Uterus (tissue), 4 donors: ENCODE measurements around the gene HIBCH. TPM values are rescaled to one million over a fixed set of nuclear protein-coding genes. Genes with fewer than 3 reads are reported as not detected.
"Not testable (repeated sequence)": the region's sequence is repeated elsewhere in the genome, so short reads cannot be mapped to it uniquely, and the experiment has no call there.

Experiments
- DNase-seq, 2 donors: peaks; one replicate each; pipeline ENCODE4 v3.0.0-alpha.2; 2019 to 2020
- H3K27ac ChIP-seq, 2 donors: fragments of 200-600 bp; sonication (generic); 1 replicate in 1 of 2; 2 replicates in 1 of 2; pipeline ENCODE4 v1.5.1; 2016 to 2018
- H3K27me3 ChIP-seq, 2 donors: fragments of 200-600 bp; sonication (generic); one replicate each; pipeline ENCODE4 v1.5.1; 2018 to 2019; ENCODE audit warnings: control low read depth in 1 of 2
- H3K36me3 ChIP-seq, 2 donors: fragments of 200-600 bp; sonication (generic); one replicate each; pipeline ENCODE4 v1.5.1; 2019; ENCODE audit warnings: control low read depth in 1 of 2
- H3K4me1 ChIP-seq, 2 donors: fragments of 200-600 bp; sonication (generic); one replicate each; pipeline ENCODE4 v1.5.1; 2018 to 2019; ENCODE audit warnings: control low read depth in 1 of 2
- H3K4me3 ChIP-seq, 2 donors: fragments of 200-600 bp; sonication (generic); 1 replicate in 1 of 2; 2 replicates in 1 of 2; pipeline ENCODE4 v1.5.1; 2018 to 2019; ENCODE audit warnings: mild to moderate bottlenecking in 1 of 2
- H3K9me3 ChIP-seq, 2 donors: fragments of 200-600 bp; sonication (generic); one replicate each; pipeline ENCODE4 v1.5.1; 2019; ENCODE audit warnings: control low read depth in 1 of 2
- CTCF ChIP-seq, 4 experiments: fragments of 200-600 bp in 2 of 4; fragments of 450-650 bp in 2 of 4; sonication (generic) in 2 of 4; IDR thresholded peaks; one replicate each; pipeline ENCODE4 v1.5.1; 2016 to 2019; ENCODE audit warnings: antibody characterized with exemption in 4 of 4, mild to moderate bottlenecking in 2 of 4, moderate library complexity in 1 of 4
- POLR2A ChIP-seq, 2 donors: fragments of 450-650 bp; IDR thresholded peaks; one replicate each; pipeline ENCODE4 v1.6.1; 2016; ENCODE audit warnings: antibody characterized with exemption in 2 of 2, mild to moderate bottlenecking in 1 of 2, moderate library complexity in 1 of 2
- intact Hi-C: fragments of 100-400 bp; cut with DNase I; formaldehyde crosslinking; loops from one replicate; pipeline ENCODE4 v1.15.1; 2023; ENCODE audit warnings: low total_unique reads
- total RNA-seq, 4 donors: library from RNA; depleted of rRNA in 3 of 4; stranded (reverse); fragments of >200 nt in 3 of 4; gene quantifications; one replicate each; pipeline versions ENCODE4 v1.1.0 to v1.2.4, GENCODE V29; 2014 to 2023
- donor health status: DM: yes; HTN: yes; CAD: no.

HIBCH gene
- total RNA-seq, 4 donors from 2014 or later, result 9.1 to 53.9 (median 26.9) TPM

GRCh38 chr2:190301032-190301431 is 18.6 kb downstream of the HIBCH start:
- intact Hi-C loops, result no loop called here
- Histone ChIP-seq H3K27ac (no peak overlapping the region), H3K4me3 (no peak overlapping the region), H3K4me1 (no peaks in the 10 kb centered on the region), H3K9me3 (no peaks in the 10 kb centered on the region), H3K36me3 (no peaks in the 10 kb centered on the region), H3K27me3 (no peaks in the 10 kb centered on the region)
- DNase-seq, result no peak
- TF ChIP-seq CTCF (IDR thresholded peaks at IDR 0.05), result no peak
- TF ChIP-seq POLR2A (IDR thresholded peaks at IDR 0.05), result no peak

- H3K4me1 ChIP-seq, H3K36me3 ChIP-seq, DNase-seq, H3K27me3 ChIP-seq, H3K4me3 ChIP-seq, H3K9me3 ChIP-seq, H3K27ac ChIP-seq, intact Hi-C loops: not testable (repeated sequence)
Measured at GRCh38 chr2:190297880-190298279, 21.7 kb downstream of the HIBCH start.

- no peaks in the 10 kb centered on the region for H3K9me3 ChIP-seq
- H3K27ac ChIP-seq, result no peak overlapping the region
- no peaks in the 10 kb centered on the region for H3K27me3 ChIP-seq
- no peak overlapping the region for H3K4me3 ChIP-seq
- DNase-seq, result no peak
- no peaks in the 10 kb centered on the region for H3K4me1 ChIP-seq
- H3K36me3 ChIP-seq, result no peaks in the 10 kb centered on the region
- no peak for TF ChIP-seq POLR2A (IDR thresholded peaks at IDR 0.05)
- TF ChIP-seq CTCF (IDR thresholded peaks at IDR 0.05), result no peak
- intact Hi-C loops, result no loop called here
Measured at GRCh38 chr2:190283783-190284182, 35.8 kb downstream of the HIBCH start.

- Histone ChIP-seq H3K4me1 (no peaks in the 10 kb centered on the region), H3K36me3 (no peaks in the 10 kb centered on the region), H3K9me3 (no peaks in the 10 kb centered on the region), H3K27me3 (no peaks in the 10 kb centered on the region), H3K4me3 (no peak overlapping the region), H3K27ac (no peak overlapping the region)
- intact Hi-C loops, result no loop called here
- DNase-seq, result no peak
- TF ChIP-seq POLR2A (IDR thresholded peaks at IDR 0.05) (no peak), CTCF (IDR thresholded peaks at IDR 0.05) (no peak)
Measured at GRCh38 chr2:190280565-190281350, 38.9 kb downstream of the HIBCH start.

- H3K9me3 ChIP-seq, DNase-seq, H3K36me3 ChIP-seq, H3K4me3 ChIP-seq, H3K27me3 ChIP-seq, H3K27ac ChIP-seq, H3K4me1 ChIP-seq, intact Hi-C loops: not testable (repeated sequence)
Measured at GRCh38 chr2:190279256-190280134, 40.1 kb downstream of the HIBCH start.
